GM23248 (cell line): Measurements from ENCODE around the gene TMEM17. TPM values are rescaled to one million over a fixed set of nuclear protein-coding genes. Genes with fewer than 3 reads are reported as not detected.

Experiments used
- DNase-seq: peaks from one replicate; pipeline ENCODE4 v3.0.0-alpha.2; 2015
- H2AFZ ChIP-seq: fragments of 200-600 bp; sonication (generic); 2 replicates; pipeline ENCODE4 v1.6.1; 2016; ENCODE audit warnings: antibody characterized with exemption
- H3F3A ChIP-seq: fragments of 200-600 bp; sonication (generic); 2 replicates; pipeline ENCODE4 v1.6.1; 2016; ENCODE audit warnings: mild to moderate bottlenecking, antibody characterized with exemption, mixed run types; ENCODE audit not compliant: insufficient read depth
- H3K27ac ChIP-seq: fragments of 200-600 bp; sonication (generic); 2 replicates; pipeline ENCODE4 v1.5.1; 2016; ENCODE audit warnings: mild to moderate bottlenecking
- H3K27me3 ChIP-seq: fragments of 200-600 bp; sonication (generic); replicated peaks from 2 replicates; pipeline ENCODE4 v1.6.1; 2016; ENCODE audit warnings: mild to moderate bottlenecking; ENCODE audit not compliant: insufficient read depth
- H3K36me3 ChIP-seq: fragments of 200-600 bp; sonication (generic); 2 replicates; pipeline ENCODE4 v1.6.1; 2016; ENCODE audit warnings: low read depth, mild to moderate bottlenecking
- H3K4me1 ChIP-seq: fragments of 200-600 bp; sonication (generic); 2 replicates; pipeline ENCODE4 v1.6.1; 2016; ENCODE audit warnings: mild to moderate bottlenecking; ENCODE audit not compliant: insufficient read depth
- H3K4me2 ChIP-seq: fragments of 200-600 bp; sonication (generic); one replicate; pipeline ENCODE4 v1.6.1; 2016; ENCODE audit warnings: mild to moderate bottlenecking; ENCODE audit not compliant: unreplicated experiment
- H3K4me3 ChIP-seq: fragments of 200-600 bp; sonication (generic); 2 replicates; pipeline ENCODE4 v1.5.1; 2016; ENCODE audit warnings: mild to moderate bottlenecking
- H3K79me2 ChIP-seq: fragments of 200-600 bp; sonication (generic); 2 replicates; pipeline ENCODE4 v1.6.1; 2016; ENCODE audit warnings: mild to moderate bottlenecking; ENCODE audit not compliant: insufficient read depth
- H3K9ac ChIP-seq: fragments of 200-600 bp; sonication (generic); 2 replicates; pipeline ENCODE4 v1.6.1; 2016; ENCODE audit warnings: mild to moderate bottlenecking
- H3K9me2 ChIP-seq: fragments of 200-600 bp; sonication (generic); 2 replicates; pipeline ENCODE4 v1.6.1; 2016; ENCODE audit warnings: mixed run types, mild to moderate bottlenecking, moderate library complexity; ENCODE audit not compliant: insufficient read depth
- H3K9me3 ChIP-seq: fragments of 200-600 bp; sonication (generic); one replicate; pipeline ENCODE4 v1.6.1; 2017; ENCODE audit warnings: low read depth
- H4K20me1 ChIP-seq: fragments of 200-600 bp; sonication (generic); 2 replicates; pipeline ENCODE4 v1.6.0; 2016; ENCODE audit not compliant: insufficient read depth
- EZH2 ChIP-seq: fragments of 200-600 bp; sonication (generic); IDR thresholded peaks from 2 replicates; pipeline ENCODE4 v1.6.1; 2018; ENCODE audit warnings: antibody characterized with exemption, mild to moderate bottlenecking; ENCODE audit not compliant: insufficient read depth, poor library complexity, severe bottlenecking
- EZH2phosphoT487 ChIP-seq: fragments of 200-600 bp; sonication (generic); IDR thresholded peaks from 2 replicates; pipeline ENCODE4 v1.6.1; 2018; ENCODE audit warnings: antibody characterized with exemption, moderate library complexity, mild to moderate bottlenecking, low read depth; ENCODE audit not compliant: insufficient read depth
- WGBS, 2 experiments: methylation state at CpG; one replicate each; pipeline ENCODE4 v1.1.6; 2015 to 2017; ENCODE audit warnings: low lambda C conversion rate in 2 of 2, low coverage in 1 of 2; ENCODE audit errors: missing lambda C conversion rate in 2 of 2; 5-methylcytosine and 5-hydroxymethylcytosine counted together
- in situ Hi-C: fragments of 300-500 bp; cut with MboI; formaldehyde crosslinking; loops from 2 replicates; pipeline ENCODE4 v1.15.0; 2020
- polyA plus RNA-seq: library from polyadenylated mRNA; unstranded; fragments of >200 nt; fragmentation: Nextera tagmentation; extraction: Ambion mirVana; gene quantifications from 2 replicates; pipeline ENCODE4 v1.2.1, GENCODE V29; 2016
- total RNA-seq: library from RNA; depleted of rRNA; stranded (reverse); fragments of >200 nt; shearing (Covaris generic); gene quantifications from 2 replicates; pipeline ENCODE4 v1.2.3, GENCODE V29; 2014

The TMEM17 gene
- total and polyA plus RNA-seq, 2 experiments from 2014 or later = 3.7 to 5.7 TPM

DNA sequence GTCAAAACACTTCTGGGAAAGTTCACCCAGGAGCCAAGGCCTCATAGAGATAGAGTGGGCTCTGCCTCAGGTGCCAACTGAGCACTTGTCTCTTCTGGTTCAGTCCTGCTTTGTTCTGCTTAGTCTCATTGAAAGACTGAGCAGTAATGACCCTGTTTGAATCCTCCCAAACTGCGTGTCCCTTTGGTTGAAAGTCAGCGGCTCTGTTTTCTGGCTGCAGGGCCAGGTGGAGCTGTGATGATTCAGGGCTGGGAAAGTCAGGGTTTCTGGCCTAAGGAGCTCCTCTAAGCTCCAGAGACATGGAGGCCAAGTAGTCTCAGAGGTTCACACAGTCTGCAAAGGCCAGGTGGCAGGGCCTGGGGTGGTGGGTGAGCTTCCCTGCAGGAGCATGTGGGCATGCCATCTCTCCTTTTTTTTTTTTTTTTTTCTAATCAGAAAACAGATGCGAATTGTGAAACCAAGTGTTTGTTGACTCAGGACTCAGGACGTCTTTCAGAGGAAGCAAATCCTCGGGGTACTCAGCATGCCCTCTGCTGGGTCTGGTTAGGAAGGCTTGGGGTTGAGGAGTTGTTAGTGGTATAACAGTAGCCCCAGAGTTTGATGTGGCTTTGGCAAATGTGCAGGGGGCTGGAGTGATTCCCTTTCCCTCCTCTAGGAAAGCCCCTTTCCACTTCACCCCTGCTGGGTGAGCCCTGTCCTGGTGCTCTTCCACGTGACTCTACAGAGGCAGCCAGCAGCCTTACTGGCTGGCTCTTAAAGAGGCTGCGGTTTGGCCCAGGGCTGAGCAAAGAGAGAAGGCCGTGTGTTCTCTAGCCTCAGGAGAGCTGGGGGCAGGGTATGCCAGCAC is 38.3 kb downstream of the TMEM17 start:
- Histone ChIP-seq H3K27me3 (no peaks in the 10 kb centered on the region), H3F3A (peaks cover 10% of the 10 kb centered on the region; the same call in 1 of the 2 replicates), H3K4me3 (no peak overlapping the region), H3K9me3 (no peaks in the 10 kb centered on the region), H4K20me1 (no peaks in the 10 kb centered on the region), H3K36me3 (no peaks in the 10 kb centered on the region), H3K4me1 (peaks cover 20% of the 10 kb centered on the region), H3K9ac (0 out of 2 replicates have a peak overlapping the region, but pooled peaks have one; percentile 8), H2AFZ (peak overlapping the region; percentile 55), H3K4me2 (peak overlapping the region; percentile 26), H3K9me2 (no peaks in the 10 kb centered on the region), H3K79me2 (no peaks in the 10 kb centered on the region), H3K27ac (peak overlapping the region; percentile 28)
- WGBS, 2 experiments = 16 to 18% methylated on average over 8 of the region's 8 CpGs
- peak; percentile 74 for DNase-seq
- no peak for TF ChIP-seq EZH2phosphoT487
- no peak for TF ChIP-seq EZH2
- in situ Hi-C loops = no loop called here

DNA sequence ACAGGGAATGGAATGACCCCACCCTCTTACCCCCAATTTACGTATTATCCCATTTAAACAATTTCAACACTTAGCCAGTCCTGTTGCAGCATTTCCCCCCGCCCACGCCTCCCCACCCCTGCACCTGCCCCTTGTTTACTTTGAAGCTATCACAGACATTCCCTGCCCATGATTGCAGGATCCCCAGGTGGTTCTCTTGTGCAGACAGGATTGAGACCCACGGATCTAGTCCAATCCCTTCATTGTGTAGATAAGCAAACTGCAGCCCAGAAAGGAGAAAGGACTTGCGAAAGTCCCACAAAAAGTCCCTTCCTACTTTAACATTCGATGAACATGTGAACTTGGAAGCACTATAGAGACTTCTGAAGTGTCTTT is 38.9 kb downstream of the TMEM17 start:
- 0 out of 2 replicates have a peak overlapping the region, but pooled peaks have one; percentile 8 for H3K9ac ChIP-seq
- no peaks in the 10 kb centered on the region for H4K20me1 ChIP-seq
- H3K4me3 ChIP-seq = no peak overlapping the region
- no peaks in the 10 kb centered on the region for H3K36me3 ChIP-seq
- no peaks in the 10 kb centered on the region for H3K79me2 ChIP-seq
- 0 out of 2 replicates have a peak, but pooled peaks cover 5% of the 10 kb centered on the region for H3F3A ChIP-seq
- no peaks in the 10 kb centered on the region for H3K27me3 ChIP-seq
- no peak for DNase-seq
- in situ Hi-C loops = no loop called here
- peak overlapping the region; percentile 26 for H3K4me2 ChIP-seq
- no peaks in the 10 kb centered on the region for H3K9me3 ChIP-seq
- H2AFZ ChIP-seq = peak overlapping the region; percentile 55
- 56 to 63% methylated on average over 6 of the region's 6 CpGs for WGBS, 2 experiments
- TF ChIP-seq EZH2 = no peak
- no peak for TF ChIP-seq EZH2phosphoT487
- no peaks in the 10 kb centered on the region for H3K9me2 ChIP-seq
- peak overlapping the region; percentile 28; the same call in 1 of the 2 replicates for H3K27ac ChIP-seq
- H3K4me1 ChIP-seq = peaks cover 17% of the 10 kb centered on the region

DNA sequence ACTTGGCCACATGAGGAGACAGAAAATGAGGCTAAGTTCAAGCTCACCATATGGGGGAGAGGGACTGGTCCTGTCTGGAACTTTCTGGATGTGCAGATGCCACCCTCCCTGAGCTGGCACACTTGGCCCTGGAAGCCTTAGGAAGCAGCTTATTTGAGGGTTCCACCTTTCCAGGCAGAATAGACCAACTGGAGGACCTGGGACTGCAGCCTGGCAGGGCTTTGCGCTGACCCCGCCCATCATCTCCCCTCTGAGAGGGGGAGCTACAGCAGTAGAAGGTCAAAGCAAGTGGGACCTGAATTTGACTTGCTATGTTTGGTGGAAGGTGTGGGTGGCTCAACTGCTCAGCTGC is 39.5 kb downstream of the TMEM17 start:
- Histone ChIP-seq H3K27ac (no peak overlapping the region), H3K9me3 (no peaks in the 10 kb centered on the region), H3K4me2 (no peak overlapping the region), H3K79me2 (no peaks in the 10 kb centered on the region), H3K9me2 (no peaks in the 10 kb centered on the region), H4K20me1 (no peaks in the 10 kb centered on the region), H3K27me3 (no peaks in the 10 kb centered on the region), H3F3A (0 out of 2 replicates have a peak, but pooled peaks cover 5% of the 10 kb centered on the region), H3K36me3 (no peaks in the 10 kb centered on the region), H3K4me3 (no peak overlapping the region), H2AFZ (no peak overlapping the region), H3K4me1 (peaks cover 18% of the 10 kb centered on the region), H3K9ac (no peak overlapping the region)
- 94 to 100% methylated on average over 2 of the region's 2 CpGs for WGBS, 2 experiments
- in situ Hi-C loops = no loop called here
- no peak for DNase-seq
- TF ChIP-seq EZH2 = no peak
- TF ChIP-seq EZH2phosphoT487 = no peak

DNA sequence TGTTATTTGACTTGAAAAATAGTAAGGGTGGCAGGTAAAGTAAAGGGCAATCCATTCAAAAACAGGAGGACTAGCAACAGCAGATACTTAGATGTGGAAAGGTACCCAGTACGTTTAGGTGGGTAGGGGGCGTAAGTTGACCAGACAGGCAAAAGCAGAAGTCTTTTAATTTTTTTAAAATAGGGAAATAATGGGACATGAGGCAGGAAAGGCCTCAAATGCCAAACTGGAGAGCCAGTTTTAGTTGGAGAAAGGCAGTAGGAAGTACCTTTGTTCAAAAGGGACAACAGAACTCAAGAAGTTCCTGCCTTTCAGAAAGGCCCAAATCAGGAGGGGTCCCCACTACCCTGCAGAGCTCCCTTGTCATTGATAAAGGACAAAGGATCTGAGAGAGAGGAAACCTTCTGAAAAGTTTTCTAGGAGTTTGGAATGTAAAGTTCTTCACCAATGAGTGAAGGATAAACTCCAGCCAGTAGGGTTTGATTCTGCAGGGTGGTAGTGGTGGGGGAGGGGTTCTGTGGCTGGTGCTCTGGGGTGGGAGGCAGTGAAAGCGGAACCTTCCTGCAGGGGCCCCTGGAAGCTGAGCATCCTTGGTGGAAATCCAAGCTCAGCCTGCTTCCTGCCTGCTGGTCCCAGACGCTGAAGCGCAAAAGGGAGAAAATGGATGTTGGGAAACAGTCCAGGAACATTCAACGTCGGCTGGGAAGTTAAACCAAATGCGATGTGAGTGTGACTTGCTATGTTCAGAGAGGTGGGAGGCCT is 40.1 kb downstream of the TMEM17 start:
- Histone ChIP-seq H3F3A (0 out of 2 replicates have a peak, but pooled peaks cover 5% of the 10 kb centered on the region), H3K36me3 (no peaks in the 10 kb centered on the region), H3K79me2 (no peaks in the 10 kb centered on the region), H3K27me3 (no peaks in the 10 kb centered on the region), H3K4me2 (no peak overlapping the region), H3K9me3 (no peaks in the 10 kb centered on the region), H3K27ac (no peak overlapping the region), H4K20me1 (no peaks in the 10 kb centered on the region), H2AFZ (no peak overlapping the region), H3K9ac (no peak overlapping the region), H3K4me3 (no peak overlapping the region), H3K4me1 (peaks cover 19% of the 10 kb centered on the region), H3K9me2 (no peaks in the 10 kb centered on the region)
- in situ Hi-C loops = no loop called here
- no peak for DNase-seq
- TF ChIP-seq EZH2 (no peak), EZH2phosphoT487 (no peak)
- WGBS, 2 experiments = 82 to 87% methylated on average over 8 of the region's 8 CpGs
